IMR-90 (cell line): ENCODE data around the gene C10orf71.

Experiments
- CEBPB ChIP-seq: IDR thresholded peaks from 2 replicates; pipeline ENCODE4 v1.6.1; 2012; ENCODE audit warnings: low read depth, low read length, improper control_type of control experiment
- CTCF ChIP-seq: conservative IDR thresholded peaks from 2 replicates; pipeline ENCODE4 v1.5.1; 2012; ENCODE audit warnings: mild to moderate bottlenecking, low read depth, low read length, improper control_type of control experiment
- FOS ChIP-seq: fragments of 150-350 bp; IDR thresholded peaks from 2 replicates; pipeline ENCODE4 v1.6.1; 2016; ENCODE audit warnings: low read depth, low read length
- MXI1 ChIP-seq: IDR thresholded peaks from 2 replicates; pipeline ENCODE4 v1.6.1; 2012; ENCODE audit warnings: low read depth, mild to moderate bottlenecking, low read length, moderate library complexity, borderline replicate concordance
- POLR2A ChIP-seq: IDR thresholded peaks from 2 replicates; pipeline ENCODE4 v1.6.1; 2012; ENCODE audit warnings: mild to moderate bottlenecking, low read depth, low read length
- RAD21 ChIP-seq: IDR thresholded peaks from 2 replicates; pipeline ENCODE4 v1.6.1; 2012; ENCODE audit warnings: low read length, improper control_type of control experiment
- RCOR1 ChIP-seq: IDR thresholded peaks from 2 replicates; pipeline ENCODE4 v1.6.1; 2012; ENCODE audit warnings: mild to moderate bottlenecking, low read length, improper control_type of control experiment; ENCODE audit not compliant: insufficient replicate concordance
- RFX5 ChIP-seq: IDR thresholded peaks from 2 replicates; pipeline ENCODE4 v1.8.0; 2012; ENCODE audit warnings: low read depth, mild to moderate bottlenecking, low read length, moderate library complexity
- SMC3 ChIP-seq: fragments of 150-350 bp; IDR thresholded peaks from 2 replicates; pipeline ENCODE4 v1.6.1; 2016; ENCODE audit warnings: low read depth, mild to moderate bottlenecking, antibody characterized with exemption, low read length, moderate library complexity
- USF2 ChIP-seq: fragments of 150-350 bp; IDR thresholded peaks from 2 replicates; pipeline ENCODE4 v1.6.1; 2017; ENCODE audit warnings: mild to moderate bottlenecking, antibody characterized with exemption, low read length, low read depth

GRCh38 chr10:49373361-49373760, 74.4 kb downstream of the C10orf71 start:
- TF ChIP-seq CTCF (no peak), POLR2A (no peak), USF2 (no peak), FOS (no peak), RCOR1 (no peak), SMC3 (no peak), CEBPB (no peak), MXI1 (no peak), RAD21 (no peak), RFX5 (no peak)
